Frontal cortex (tissue), 4 donors: Measurements from ENCODE around the gene INSIG1. TPM values are rescaled to one million over a fixed set of nuclear protein-coding genes. Genes with fewer than 3 reads are reported as not detected.
A peak's percentile ranks its signal among the peaks of the same experiment; 100 is the strongest.

Experiments used
- DNase-seq, 2 donors: peaks; one replicate each; pipeline ENCODE4 v3.0.0; 2012; ENCODE audit warnings: low spot score in 2 of 2
- FAIRE-seq: peaks from 2 replicates; lab custom pipeline; 2012; peaks lifted over from hg19 to GRCh38; lab: Jason Lieb, UNC
- total RNA-seq: library from RNA; depleted of rRNA; stranded (reverse); fragments of >200 nt; gene quantifications from one replicate; pipeline ENCODE4 v1.2.3, GENCODE V29; 2014
- donor health status: control.
- donor health status: control.
- donor health status: control.

The INSIG1 gene
- total RNA-seq = 105 TPM

- DNase-seq (peak; percentile 98 to 99), FAIRE-seq (no peak)
Observed at GRCh38 chr7:155297517-155298287, at the start of gene INSIG1. TSS of gene INSIG1 (plus strand) at chr7:155297878. CDS start at chr7:155298286, 408 bp downstream.

DNA sequence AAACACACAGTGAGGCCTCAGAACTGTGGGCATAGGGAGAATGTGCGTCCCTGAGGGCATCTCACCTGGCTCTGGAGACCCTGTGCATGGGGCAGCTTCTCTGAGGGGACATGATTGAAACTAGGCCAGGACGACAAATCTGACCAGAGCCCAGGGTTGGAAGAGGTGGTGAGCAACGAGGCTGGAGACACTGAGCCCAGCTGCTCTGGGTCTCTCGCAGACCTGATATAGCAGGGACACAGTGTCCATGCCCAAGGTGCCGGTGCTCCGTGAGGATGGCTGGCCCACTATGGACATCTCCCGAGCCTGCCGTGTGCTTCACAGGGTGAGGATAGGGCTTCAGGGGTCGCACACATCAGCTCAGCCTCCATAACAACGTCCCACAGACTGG, 49.3 kb upstream of the INSIG1 start:
- DNase-seq (no peak), FAIRE-seq (no peak)

DNA sequence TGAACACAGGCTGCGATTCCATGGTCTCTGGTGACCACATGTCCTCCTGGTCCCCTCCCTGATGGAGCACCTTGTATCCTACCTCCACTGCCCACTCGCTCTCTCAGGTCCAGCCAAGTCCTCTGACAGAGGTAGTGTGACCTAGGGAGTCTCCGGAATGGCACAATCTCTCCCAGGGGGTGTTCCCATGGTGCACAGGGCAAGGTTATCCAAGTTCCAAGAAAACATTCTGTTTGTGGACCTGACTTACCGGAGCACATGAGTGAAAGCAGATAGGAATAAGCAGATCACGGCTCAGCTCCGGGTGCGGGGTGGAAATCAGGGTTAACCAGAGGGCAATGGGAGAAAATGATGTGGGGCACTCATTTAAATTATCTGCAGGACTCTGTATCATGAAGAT, 45.8 kb upstream of the INSIG1 start:
- FAIRE-seq (no peak), DNase-seq (no peak)

GRCh38 chr7:155252444-155252887, 45.2 kb upstream of the INSIG1 start:
- no peak for FAIRE-seq
- DNase-seq = no peak

GRCh38 chr7:155252892-155253501, 44.7 kb upstream of the INSIG1 start:
- no peak for FAIRE-seq
- no peak for DNase-seq

DNA sequence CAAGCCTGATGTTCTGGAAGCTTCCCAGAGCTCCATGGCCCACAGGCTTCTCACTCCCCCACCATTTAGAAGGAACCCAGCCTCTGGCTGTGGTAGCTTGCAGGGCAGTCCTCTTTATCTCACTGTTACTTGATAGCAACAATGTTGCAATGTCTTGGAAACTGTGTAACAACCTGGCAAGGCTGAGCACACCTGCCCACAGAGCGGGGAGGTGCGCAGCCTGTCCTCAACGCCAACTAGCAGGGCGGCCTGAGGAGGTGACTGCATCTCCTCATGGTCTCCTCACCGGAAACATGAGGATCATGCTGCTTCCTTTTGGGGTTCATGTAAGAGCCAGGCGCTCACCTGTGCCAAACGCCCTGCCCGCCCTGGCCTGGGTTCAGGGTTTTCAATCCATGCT, 43.7 kb upstream of the INSIG1 start:
- DNase-seq (no peak), FAIRE-seq (no peak)

DNA sequence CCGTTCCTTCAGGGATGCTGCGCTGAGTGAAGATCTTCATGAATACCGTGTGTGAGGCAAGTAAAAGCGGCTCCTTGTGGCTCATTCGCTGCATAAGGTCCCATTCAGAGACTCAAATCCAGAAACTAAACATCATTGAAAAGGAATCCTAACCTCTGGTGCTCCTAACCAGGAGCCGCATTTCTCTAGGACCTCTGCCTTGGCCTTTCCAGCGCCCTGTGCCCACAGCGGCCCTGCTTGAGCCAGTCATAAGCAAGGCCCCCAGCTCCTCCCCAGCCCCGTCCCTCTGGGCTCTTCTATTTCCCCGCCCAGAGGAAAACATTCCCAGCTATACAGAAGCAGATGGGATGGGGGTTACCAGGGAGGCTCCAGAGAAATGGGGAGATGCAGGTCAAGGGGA, 42.6 kb upstream of the INSIG1 start:
- DNase-seq (no peak), FAIRE-seq (no peak)

GRCh38 chr7:155255621-155256020, 42.1 kb upstream of the INSIG1 start:
- no peak for FAIRE-seq
- DNase-seq = no peak

DNA sequence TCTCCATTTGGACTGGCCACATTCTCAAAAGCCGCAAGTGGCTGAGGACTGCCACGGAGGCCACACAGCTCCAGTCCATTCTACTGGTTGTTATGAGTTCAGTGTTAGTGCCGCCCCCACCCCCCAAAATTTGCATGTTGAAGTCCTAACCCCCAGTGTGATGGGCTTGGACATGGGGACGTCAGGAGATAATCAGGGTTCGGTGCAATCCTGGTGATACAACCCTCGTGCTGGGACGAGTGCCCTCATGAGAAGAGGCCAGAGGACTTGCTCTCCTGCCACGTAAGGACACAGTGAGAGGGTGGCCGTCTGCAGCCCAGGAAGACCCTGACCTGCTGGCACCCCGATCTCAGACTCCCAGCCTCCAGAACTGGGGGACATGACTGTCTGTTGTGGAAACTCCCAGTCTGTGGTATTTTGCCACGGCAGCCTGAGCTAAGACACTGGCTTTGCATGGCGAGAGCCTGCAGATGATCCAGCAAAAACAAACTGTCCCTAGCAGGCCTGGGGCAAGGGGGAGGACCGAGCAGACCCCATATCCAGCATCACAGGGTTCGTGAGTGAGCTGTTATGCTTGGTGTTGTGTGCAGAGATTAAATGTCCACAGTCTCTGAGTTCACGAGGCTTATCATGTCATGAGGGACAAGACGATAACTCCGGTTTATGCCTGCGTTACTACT, 41.5 kb upstream of the INSIG1 start:
- no peak for FAIRE-seq

DNA sequence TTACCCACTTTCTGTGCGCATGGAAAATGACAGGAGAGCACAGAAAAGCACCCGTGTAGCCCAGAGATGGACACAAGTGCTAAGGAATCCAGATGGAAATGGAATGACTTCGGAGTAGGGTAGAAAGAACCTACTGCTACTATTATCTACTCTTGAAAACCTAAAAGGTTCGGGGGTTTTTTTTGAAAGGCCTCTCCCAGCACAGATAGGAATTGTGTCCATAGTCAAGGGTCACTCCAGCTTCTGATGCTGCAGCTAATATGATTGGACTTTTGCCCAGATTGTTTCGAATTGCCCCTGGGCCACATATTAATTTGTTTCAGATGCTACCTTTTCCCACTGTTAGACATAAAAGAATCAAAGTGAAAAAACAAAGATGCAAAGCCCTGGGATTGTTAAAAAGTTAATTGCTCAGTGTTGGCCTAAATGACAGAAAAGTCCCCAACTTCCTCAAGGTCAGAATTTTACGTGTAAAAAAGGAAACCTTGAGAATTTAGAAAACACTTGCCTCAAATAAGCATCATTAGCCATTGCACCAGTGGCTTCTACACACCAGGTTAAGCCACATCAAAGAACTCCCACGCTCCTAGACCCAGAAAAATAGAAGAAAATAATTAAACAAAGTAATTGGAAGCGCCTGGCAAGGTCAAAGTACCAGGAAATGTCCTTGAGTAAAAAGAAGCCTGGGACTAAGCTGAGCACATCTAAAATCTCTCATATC, 40.8 kb upstream of the INSIG1 start:
- FAIRE-seq = no peak
- no peak for DNase-seq

More for the DNA sequence above, 41.5 kb upstream of the INSIG1 start:
- DNase-seq = no peak

- FAIRE-seq (no peak), DNase-seq (peak; percentile 37 to 65)
Observed at GRCh38 chr7:155257482-155258225, 40.0 kb upstream of the INSIG1 start.

DNA sequence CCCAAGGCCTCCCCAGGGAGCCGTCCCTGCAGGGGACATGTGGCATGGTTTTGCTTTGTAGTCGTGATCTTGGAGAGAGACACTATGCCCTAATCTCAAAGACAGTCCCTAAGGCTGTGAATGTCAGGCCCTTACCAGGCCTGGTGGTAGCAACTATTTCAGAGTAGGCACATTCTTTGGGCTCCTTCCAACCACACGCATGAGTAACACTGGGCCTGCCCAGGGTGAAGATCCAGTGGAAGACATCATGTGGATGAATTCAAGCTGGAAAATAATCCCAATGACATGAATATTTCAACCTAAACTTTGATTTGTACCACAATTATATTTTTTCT, 39.5 kb upstream of the INSIG1 start:
- DNase-seq (no peak), FAIRE-seq (no peak)

- FAIRE-seq (no peak), DNase-seq (no peak)
Observed at GRCh38 chr7:155259866-155260497, 37.7 kb upstream of the INSIG1 start.

DNA sequence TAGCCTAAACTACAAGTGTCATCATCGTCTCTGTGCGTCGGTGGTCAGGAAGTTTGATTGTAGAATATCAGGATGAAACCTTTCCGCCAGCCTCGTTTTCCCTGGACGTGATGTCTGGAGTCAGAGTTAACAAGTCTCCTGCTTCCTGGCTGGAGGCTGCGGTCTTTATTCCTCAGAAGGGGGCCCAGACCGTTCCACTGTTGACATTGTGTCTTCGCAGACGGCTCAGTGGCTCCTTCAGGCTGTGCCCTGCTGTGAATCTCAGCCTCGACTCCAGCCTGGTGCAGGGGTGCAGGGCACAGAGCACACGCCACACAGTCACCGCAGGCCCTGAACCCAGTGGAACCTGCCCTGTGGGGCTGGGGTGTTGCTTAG, 37.2 kb upstream of the INSIG1 start:
- FAIRE-seq = no peak
- no peak for DNase-seq

- FAIRE-seq (no peak), DNase-seq (no peak)
Observed at GRCh38 chr7:155261031-155261985, 36.4 kb upstream of the INSIG1 start.

GRCh38 chr7:155262031-155262430, 35.6 kb upstream of the INSIG1 start:
- FAIRE-seq = no peak
- no peak for DNase-seq

DNA sequence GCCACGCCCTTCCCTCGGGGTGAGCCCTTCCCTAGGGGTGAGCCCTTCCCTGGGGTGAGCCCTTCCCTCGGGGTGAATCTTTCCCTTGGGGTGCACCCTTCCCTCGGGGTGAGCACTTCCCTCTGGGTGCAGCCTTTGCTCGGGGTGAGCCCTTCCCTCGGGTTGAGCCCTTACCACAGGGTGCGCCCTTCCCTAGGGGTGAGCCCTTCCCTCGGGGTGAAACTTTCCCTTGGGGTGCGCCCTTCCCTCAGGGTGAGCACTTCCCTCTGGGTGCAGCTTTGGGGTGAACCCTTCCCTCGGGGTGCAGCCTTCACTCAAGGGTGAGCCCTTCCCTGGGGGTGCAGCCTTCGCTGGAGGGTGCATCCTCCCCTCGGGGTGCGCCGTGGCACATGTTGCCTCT, 34.6 kb upstream of the INSIG1 start:
- FAIRE-seq = no peak

DNA sequence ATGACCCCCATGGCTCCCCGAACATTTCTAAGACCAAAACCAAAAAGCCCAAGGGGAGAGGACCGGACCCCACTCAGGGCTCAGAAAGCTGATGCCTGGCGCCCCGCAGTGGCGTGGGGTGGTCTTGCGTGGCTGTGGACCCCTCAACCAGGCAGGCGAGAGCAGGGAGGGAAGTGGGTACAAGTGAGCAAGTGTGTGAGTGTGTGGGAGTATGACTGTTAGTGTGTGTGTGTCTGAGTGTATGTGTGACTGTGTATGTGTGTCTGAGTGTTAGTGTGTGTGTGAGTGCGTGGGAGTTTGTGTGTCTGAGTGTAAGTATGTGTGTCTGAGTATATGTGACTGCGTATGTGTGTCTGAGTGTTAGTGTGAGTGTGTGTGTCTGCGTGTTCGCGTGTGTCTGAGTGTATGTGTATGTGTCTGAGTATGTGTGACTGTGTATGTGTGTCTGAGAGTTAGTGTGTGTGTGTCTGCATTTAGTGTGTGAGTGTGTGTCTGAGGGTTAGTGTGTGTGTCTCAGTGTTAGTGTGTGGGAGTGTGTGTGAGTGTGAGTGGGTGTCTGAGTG, 34.0 kb upstream of the INSIG1 start:
- DNase-seq = no peak
- FAIRE-seq = no peak

More for the DNA sequence above, 34.6 kb upstream of the INSIG1 start:
- DNase-seq = no peak
